Astrocyte (in vitro differentiated cells and primary cell): ENCODE data around the gene ST3GAL4. TPM values are rescaled to one million over a fixed set of nuclear protein-coding genes. Genes with fewer than 3 reads are reported as not detected.

ENCODE experiments used
- DNase-seq: peaks from one replicate; pipeline ENCODE4 v3.0.0-alpha.2; 2010; ENCODE audit warnings: low read depth
- FAIRE-seq: peaks from 2 replicates; lab custom pipeline; 2011; peaks lifted over from hg19 to GRCh38; lab: Jason Lieb, UNC
- H2AFZ ChIP-seq: 2 replicates; pipeline ENCODE4 v1.6.0; 2012; ENCODE audit warnings: low read depth, low read length, inconsistent platforms
- H3K27ac ChIP-seq: 2 replicates; pipeline ENCODE4 v1.5.1; 2011; ENCODE audit warnings: low read depth, low read length, inconsistent platforms
- H3K27me3 ChIP-seq: 2 replicates; pipeline ENCODE4 v1.6.0; 2011; ENCODE audit warnings: low read length, inconsistent platforms; ENCODE audit not compliant: insufficient read depth
- H3K36me3 ChIP-seq: 2 replicates; pipeline ENCODE4 v1.5.1; 2011; ENCODE audit warnings: low read length, inconsistent platforms; ENCODE audit not compliant: insufficient read depth
- H3K4me1 ChIP-seq: 2 replicates; pipeline ENCODE4 v1.5.1; 2011; ENCODE audit warnings: low read length, inconsistent platforms; ENCODE audit not compliant: insufficient read depth
- H3K4me2 ChIP-seq: 2 replicates; pipeline ENCODE4 v1.6.0; 2012; ENCODE audit warnings: low read length, inconsistent platforms
- H3K4me3 ChIP-seq: 2 replicates; pipeline ENCODE4 v1.5.1; 2011; ENCODE audit warnings: low read depth, mild to moderate bottlenecking, low read length, inconsistent platforms; ENCODE audit not compliant: insufficient read depth
- H3K79me2 ChIP-seq: 2 replicates; pipeline ENCODE4 v1.6.0; 2012; ENCODE audit warnings: mild to moderate bottlenecking, low read length, inconsistent platforms; ENCODE audit not compliant: insufficient read depth
- H3K9ac ChIP-seq: 2 replicates; pipeline ENCODE4 v1.6.0; 2012; ENCODE audit warnings: mild to moderate bottlenecking, low read length, inconsistent platforms
- H3K9me3 ChIP-seq: 2 replicates; pipeline ENCODE4 v1.5.1; 2012; ENCODE audit warnings: low read depth, mild to moderate bottlenecking, low read length, inconsistent platforms; ENCODE audit not compliant: insufficient read depth
- H4K20me1 ChIP-seq: 2 replicates; pipeline ENCODE4 v1.6.0; 2012; ENCODE audit warnings: low read length, inconsistent platforms; ENCODE audit not compliant: insufficient read depth
- H3K27ac Mint-ChIP-seq: one replicate; pipeline ENCODE4 v1.8.0; 2021; ENCODE audit warnings: mild to moderate bottlenecking, mixed read lengths; ENCODE audit not compliant: unreplicated experiment
- H3K27me3 Mint-ChIP-seq: one replicate; pipeline ENCODE4 v1.8.0; 2021; ENCODE audit warnings: low read depth, mixed read lengths; ENCODE audit not compliant: unreplicated experiment
- H3K36me3 Mint-ChIP-seq: one replicate; pipeline ENCODE4 v1.8.0; 2021; ENCODE audit warnings: low read depth, mixed read lengths; ENCODE audit not compliant: unreplicated experiment
- H3K4me1 Mint-ChIP-seq: one replicate; pipeline ENCODE4 v1.8.0; 2021; ENCODE audit warnings: low read depth, mixed read lengths; ENCODE audit not compliant: unreplicated experiment
- H3K4me3 Mint-ChIP-seq: one replicate; pipeline ENCODE4 v1.8.0; 2021; ENCODE audit warnings: mild to moderate bottlenecking, moderate library complexity, mixed read lengths; ENCODE audit not compliant: unreplicated experiment
- H3K9me3 Mint-ChIP-seq: one replicate; pipeline ENCODE4 v1.8.0; 2021; ENCODE audit warnings: mild to moderate bottlenecking, mixed read lengths; ENCODE audit not compliant: unreplicated experiment
- EZH2 ChIP-seq: IDR thresholded peaks from 2 replicates; pipeline ENCODE4 v1.6.1; 2012; ENCODE audit warnings: mild to moderate bottlenecking, low read length, inconsistent platforms; ENCODE audit not compliant: insufficient read depth
- total RNA-seq: library from RNA; stranded (reverse); gene quantifications from 2 replicates; pipeline ENCODE4 v1.2.1, GENCODE V29; 2021
- TF ChIP-seq, protein P1 (sequence below): IDR thresholded peaks from 2 replicates; pipeline ENCODE4 v1.5.1; 2011; ENCODE audit warnings: low read depth, mild to moderate bottlenecking, inconsistent platforms, low read length, moderate library complexity; ENCODE audit not compliant: insufficient read depth

Gene ST3GAL4
- total RNA-seq, 1 donor from 2014 or later: 12.2 TPM

GRCh38 chr11:126407682-126408288 lies 52.3 kb downstream of the ST3GAL4 start:
- H3K9ac ChIP-seq: no peak overlapping the region
- peaks cover 14% of the 10 kb centered on the region for H3K4me1 Mint-ChIP-seq
- peaks cover 2% of the 10 kb centered on the region for H3K27me3 Mint-ChIP-seq
- H2AFZ ChIP-seq: no peak overlapping the region
- H3K36me3 ChIP-seq: no peaks in the 10 kb centered on the region
- no peak overlapping the region for H3K27ac ChIP-seq
- TF ChIP-seq, protein P1, sequence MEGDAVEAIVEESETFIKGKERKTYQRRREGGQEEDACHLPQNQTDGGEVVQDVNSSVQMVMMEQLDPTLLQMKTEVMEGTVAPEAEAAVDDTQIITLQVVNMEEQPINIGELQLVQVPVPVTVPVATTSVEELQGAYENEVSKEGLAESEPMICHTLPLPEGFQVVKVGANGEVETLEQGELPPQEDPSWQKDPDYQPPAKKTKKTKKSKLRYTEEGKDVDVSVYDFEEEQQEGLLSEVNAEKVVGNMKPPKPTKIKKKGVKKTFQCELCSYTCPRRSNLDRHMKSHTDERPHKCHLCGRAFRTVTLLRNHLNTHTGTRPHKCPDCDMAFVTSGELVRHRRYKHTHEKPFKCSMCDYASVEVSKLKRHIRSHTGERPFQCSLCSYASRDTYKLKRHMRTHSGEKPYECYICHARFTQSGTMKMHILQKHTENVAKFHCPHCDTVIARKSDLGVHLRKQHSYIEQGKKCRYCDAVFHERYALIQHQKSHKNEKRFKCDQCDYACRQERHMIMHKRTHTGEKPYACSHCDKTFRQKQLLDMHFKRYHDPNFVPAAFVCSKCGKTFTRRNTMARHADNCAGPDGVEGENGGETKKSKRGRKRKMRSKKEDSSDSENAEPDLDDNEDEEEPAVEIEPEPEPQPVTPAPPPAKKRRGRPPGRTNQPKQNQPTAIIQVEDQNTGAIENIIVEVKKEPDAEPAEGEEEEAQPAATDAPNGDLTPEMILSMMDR: no peak
- TF ChIP-seq EZH2: no peak
- no peak overlapping the region for H3K4me2 ChIP-seq
- H3K9me3 Mint-ChIP-seq: no peaks in the 10 kb centered on the region
- no peaks in the 10 kb centered on the region for H3K79me2 ChIP-seq
- H3K4me3 ChIP-seq: no peak overlapping the region
- no peak overlapping the region for H3K4me3 Mint-ChIP-seq
- DNase-seq: no peak
- H3K4me1 ChIP-seq: peaks cover 8% of the 10 kb centered on the region
- no peak overlapping the region for H3K27ac Mint-ChIP-seq
- peaks cover 3% of the 10 kb centered on the region for H4K20me1 ChIP-seq
- H3K9me3 ChIP-seq: no peaks in the 10 kb centered on the region
- FAIRE-seq: no peak
- peaks cover 15% of the 10 kb centered on the region for H3K36me3 Mint-ChIP-seq
- no peaks in the 10 kb centered on the region for H3K27me3 ChIP-seq

DNA sequence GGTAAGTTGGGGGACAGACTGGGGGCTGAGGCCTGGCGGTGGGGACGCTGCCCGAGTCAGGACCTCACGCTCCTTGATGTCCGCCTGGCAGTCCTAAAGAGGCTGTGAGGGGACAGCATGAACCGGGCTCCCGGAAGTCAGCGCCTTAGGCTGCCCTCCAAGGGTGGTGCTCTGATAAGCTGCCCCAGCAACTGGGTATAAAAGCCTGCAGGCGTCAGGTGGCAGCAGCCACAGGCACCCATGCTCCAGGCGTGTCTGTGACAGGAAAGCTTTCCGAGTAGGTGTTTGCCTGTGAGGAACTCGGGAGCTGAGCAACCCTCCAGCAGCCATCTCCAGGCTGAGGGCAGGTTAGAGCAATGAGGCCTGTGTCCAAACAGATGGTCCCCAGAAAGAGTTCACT lies 53.0 kb downstream of the ST3GAL4 start:
- Mint-ChIP-seq H3K9me3 (no peaks in the 10 kb centered on the region), H3K27me3 (peaks cover 2% of the 10 kb centered on the region), H3K4me1 (peaks cover 14% of the 10 kb centered on the region), H3K27ac (no peak overlapping the region), H3K4me3 (no peak overlapping the region), H3K36me3 (peaks cover 15% of the 10 kb centered on the region)
- H3K36me3 ChIP-seq: no peaks in the 10 kb centered on the region
- peaks cover 3% of the 10 kb centered on the region for H4K20me1 ChIP-seq
- no peak overlapping the region for H3K4me2 ChIP-seq
- DNase-seq: no peak
- TF ChIP-seq, protein P1: no peak
- TF ChIP-seq EZH2: no peak
- no peak overlapping the region for H3K4me3 ChIP-seq
- no peaks in the 10 kb centered on the region for H3K27me3 ChIP-seq
- H3K27ac ChIP-seq: no peak overlapping the region
- H3K79me2 ChIP-seq: no peaks in the 10 kb centered on the region
- H3K9me3 ChIP-seq: no peaks in the 10 kb centered on the region
- H3K9ac ChIP-seq: no peak overlapping the region
- peaks cover 8% of the 10 kb centered on the region for H3K4me1 ChIP-seq
- FAIRE-seq: no peak
- no peak overlapping the region for H2AFZ ChIP-seq

DNA sequence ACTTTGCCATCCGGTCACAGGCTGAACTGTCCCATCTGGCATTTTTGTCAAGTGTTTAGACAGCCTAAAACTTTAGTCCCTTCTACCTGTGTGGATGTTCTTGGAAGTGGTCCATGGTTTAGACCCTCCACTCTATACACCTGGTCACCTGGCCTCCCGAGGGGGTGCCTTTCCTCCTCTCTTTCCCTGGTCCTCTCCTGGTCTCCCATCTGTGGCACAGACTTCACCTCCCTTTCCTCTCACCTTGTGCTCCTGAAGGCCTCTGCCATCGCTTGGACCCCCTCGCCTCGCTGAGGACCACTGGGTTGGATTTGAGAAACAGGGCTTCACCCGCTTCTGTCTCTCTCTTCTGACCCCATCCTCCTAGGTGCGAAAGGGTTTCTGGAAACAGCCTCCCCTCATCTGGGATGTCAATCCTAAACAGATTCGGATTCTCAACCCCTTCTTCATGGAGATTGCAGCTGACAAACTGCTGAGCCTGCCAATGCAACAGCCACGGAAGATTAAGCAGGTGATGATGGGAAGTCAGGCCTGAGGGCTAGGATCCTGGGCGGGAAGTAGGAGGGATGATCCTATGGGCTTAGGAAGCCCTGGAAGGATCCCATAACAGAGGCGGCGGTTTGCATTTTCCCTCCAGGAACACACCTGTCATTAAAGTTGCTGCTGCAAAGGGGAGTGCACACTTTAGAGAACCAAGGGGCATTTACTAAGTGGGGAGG lies 53.6 kb downstream of the ST3GAL4 start:
- TF ChIP-seq EZH2: no peak
- TF ChIP-seq, protein P1: no peak
- no peaks in the 10 kb centered on the region for H3K9me3 ChIP-seq
- DNase-seq: no peak
- Mint-ChIP-seq H3K27ac (no peak overlapping the region), H3K4me1 (peaks cover 13% of the 10 kb centered on the region), H3K9me3 (no peaks in the 10 kb centered on the region), H3K4me3 (no peak overlapping the region), H3K36me3 (peaks cover 15% of the 10 kb centered on the region), H3K27me3 (peaks cover 2% of the 10 kb centered on the region)
- no peak overlapping the region for H3K9ac ChIP-seq
- H2AFZ ChIP-seq: no peak overlapping the region
- no peak for FAIRE-seq
- peaks cover 5% of the 10 kb centered on the region for H3K4me1 ChIP-seq
- no peak overlapping the region for H3K27ac ChIP-seq
- no peak overlapping the region for H3K4me3 ChIP-seq
- H3K36me3 ChIP-seq: no peaks in the 10 kb centered on the region
- H4K20me1 ChIP-seq: no peaks in the 10 kb centered on the region
- H3K27me3 ChIP-seq: no peaks in the 10 kb centered on the region
- H3K79me2 ChIP-seq: no peaks in the 10 kb centered on the region
- H3K4me2 ChIP-seq: no peak overlapping the region
